GM19463 (cell line): Measurements from ENCODE around the gene NUP42.
"Not testable (repeated sequence)": the region's sequence is repeated elsewhere in the genome, so short reads cannot be mapped to it uniquely, and the experiment has no call there.

Experiments
- ATAC-seq: cut with Tn5 transposase; IDR thresholded peaks from one replicate; pipeline ENCODE4 v1.9.1; 2021; ENCODE audit warnings: mild to moderate bottlenecking, moderate library complexity; ENCODE audit not compliant: unreplicated experiment

The NUP42 gene, protein sequence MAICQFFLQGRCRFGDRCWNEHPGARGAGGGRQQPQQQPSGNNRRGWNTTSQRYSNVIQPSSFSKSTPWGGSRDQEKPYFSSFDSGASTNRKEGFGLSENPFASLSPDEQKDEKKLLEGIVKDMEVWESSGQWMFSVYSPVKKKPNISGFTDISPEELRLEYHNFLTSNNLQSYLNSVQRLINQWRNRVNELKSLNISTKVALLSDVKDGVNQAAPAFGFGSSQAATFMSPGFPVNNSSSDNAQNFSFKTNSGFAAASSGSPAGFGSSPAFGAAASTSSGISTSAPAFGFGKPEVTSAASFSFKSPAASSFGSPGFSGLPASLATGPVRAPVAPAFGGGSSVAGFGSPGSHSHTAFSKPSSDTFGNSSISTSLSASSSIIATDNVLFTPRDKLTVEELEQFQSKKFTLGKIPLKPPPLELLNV

DNA sequence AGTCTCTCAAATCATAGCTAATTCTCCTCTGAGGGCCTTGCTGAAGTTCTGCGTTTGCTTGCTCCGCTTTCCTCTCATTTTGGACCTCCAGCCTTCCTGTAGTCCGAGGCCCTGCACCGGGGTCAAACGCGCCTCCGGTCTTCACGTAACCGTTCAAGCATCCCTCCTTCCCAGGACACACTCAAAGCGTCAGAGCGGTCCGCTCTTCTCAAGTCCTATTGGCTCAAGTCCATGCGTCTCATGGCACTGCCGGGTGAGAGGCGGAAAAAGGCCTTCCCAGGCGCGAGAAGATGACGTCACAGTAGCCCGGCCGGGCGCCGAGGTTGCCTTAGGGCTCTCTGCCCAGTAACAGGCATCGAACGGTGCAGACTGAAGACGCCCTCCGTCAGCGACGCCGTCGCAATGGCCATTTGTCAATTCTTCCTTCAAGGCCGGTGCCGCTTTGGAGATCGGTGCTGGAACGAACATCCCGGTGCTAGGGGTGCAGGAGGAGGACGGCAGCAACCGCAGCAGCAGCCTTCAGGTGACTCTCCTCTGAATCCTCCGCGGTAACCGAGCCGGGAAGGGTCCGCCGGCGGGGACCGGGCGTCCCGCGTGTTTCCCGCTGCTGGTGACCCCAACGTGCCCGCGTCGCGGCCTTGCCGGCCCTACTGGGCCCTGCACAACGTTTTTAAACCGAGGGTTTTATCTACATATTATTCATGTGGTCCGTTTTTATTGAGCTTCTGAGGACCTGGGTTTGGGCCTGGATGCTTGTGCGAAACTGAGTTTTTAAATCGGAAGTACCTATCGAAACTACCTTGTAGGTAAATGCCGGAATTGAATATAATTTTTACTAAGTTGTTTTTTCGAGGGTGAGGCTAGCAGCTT is at the start of gene NUP42:
Gene NUP42, plus strand, starts transcription at position 365 of the 870 bp plus-strand sequence. Its CDS starts 38 bp downstream, at position 403.
- peak; percentile 93 for ATAC-seq

DNA sequence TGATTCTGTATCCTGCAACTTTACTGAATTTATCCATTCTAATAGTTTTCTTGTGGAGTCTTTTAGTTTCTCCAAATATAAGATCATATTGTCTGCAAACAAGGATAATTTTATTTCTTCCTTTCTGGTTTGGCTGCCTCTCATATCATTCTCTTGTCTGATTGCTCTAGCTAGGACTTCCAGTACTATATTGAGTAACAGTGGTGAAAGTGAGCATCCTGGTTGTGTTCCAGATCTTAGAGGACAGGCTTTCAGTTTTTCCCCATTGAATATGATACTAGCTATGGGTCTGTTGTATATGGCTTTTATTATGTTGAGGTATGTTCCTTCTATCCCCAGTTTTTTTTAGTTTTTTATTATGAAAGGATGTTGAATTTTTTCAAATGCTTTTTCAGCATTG is 48.1 kb upstream of the NUP42 start:
- ATAC-seq: no peak

DNA sequence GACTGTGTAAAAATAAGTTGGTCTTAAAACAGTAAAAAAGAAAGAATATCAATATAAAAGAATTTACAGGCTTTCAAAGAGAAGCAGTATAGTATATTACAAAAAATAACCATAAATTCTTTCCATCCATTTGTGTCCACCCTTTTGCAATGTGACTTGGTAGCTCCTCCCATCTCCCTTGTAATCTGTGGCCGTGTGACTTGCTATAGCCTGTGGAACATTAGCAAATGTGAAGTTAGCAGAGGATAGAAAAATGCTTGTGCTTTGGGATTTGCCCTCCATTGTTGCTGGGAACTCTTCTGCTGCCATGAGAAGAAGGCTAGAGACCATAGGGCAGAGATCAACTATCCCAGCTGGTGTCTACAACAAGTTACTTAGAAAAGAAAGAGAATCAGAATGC is 46.1 kb upstream of the NUP42 start:
- ATAC-seq: no peak

DNA sequence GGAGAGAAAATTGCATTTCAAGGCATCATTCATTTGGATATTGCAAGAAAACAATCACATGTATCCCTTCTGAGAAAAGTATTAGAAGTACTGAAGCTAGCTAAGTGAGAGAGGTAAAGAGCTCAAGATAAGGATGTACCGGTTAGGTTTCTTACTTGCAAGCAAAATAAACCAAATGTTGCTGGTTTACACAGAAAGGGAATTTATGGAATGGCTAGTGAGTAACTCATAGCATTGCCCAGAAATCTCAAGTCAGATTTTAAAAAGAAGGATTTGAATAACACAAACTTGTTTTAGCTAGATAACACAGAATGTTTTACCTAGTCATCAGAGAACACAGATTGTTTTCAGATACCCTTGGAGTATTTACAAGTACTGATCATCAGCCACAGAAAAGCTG is 45.6 kb upstream of the NUP42 start:
- ATAC-seq: no peak

DNA sequence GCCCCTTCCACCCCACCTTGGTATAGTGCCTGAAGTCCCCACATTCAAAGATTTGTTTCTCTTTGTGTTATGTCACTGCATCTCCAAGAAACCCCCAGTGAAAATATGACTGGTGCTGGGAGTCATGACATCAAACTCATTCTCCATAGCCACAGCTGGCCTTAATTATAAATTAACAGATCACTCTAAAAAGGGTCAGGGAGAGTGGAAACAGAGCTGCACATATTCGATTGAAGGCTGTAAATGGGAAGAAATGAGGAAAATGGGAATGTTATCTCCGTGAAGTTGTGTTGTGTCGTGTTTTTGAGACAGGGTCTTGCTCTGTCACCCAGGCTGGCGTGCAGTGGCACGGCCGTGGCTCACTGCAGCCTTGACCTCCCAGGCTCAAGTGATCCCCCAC is 24.2 kb upstream of the NUP42 start:
- no peak for ATAC-seq

DNA sequence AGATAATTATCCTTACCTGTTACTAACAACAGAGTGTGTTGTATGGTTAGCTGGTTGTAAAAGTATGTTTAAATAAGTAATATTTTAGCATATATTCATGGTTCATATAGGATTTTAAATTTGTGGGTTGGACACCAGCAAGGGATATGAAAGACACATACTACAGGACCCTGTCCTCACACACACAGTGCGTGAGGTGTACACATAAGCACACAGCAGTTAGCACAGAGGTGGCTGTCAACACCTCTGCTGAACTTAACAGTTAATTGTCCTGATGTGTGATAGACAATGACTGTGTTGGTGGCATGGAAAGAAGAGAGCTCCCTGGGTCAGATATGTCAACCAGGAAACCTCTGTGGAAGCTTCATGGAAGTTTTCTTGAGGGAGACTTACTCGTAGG is 23.3 kb upstream of the NUP42 start:
- no peak for ATAC-seq

DNA sequence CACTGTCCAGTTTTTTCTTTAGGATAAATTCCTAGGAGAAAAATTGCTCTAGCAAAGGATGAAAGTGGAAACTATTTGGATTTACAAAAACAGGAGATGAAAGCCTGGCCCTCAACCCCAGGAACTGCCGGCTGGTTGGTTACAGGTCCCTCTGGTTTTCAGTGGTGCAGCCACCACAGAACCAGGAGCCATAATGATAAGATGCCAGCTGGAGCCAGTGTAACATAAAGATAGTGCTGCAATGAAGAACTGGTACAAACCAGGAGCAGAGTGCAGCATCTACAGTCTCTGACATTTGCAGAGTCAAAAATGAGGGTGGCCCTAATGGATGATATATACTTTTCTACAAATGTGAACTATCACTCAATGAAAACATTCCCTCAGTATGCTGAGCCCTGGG is 20.4 kb upstream of the NUP42 start:
- no peak for ATAC-seq

DNA sequence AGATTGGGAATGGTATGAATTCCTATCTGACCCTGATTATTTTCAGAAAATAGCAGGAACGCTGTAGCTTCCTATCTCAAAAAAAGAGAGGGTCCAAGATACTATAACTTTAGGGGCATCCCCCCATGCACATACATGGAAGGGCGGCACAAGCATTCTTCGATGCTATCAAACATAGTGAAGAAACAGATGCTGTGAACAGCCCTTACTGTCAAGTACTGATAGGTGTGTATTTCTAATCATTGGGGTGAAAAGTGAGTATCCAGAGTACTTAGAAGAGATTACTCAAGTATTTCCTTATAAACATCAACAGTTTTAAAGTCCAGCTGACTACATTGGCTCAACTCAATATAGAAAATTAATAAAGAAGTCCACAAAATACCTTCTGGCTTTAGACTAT is 17.0 kb upstream of the NUP42 start:
- no peak for ATAC-seq

DNA sequence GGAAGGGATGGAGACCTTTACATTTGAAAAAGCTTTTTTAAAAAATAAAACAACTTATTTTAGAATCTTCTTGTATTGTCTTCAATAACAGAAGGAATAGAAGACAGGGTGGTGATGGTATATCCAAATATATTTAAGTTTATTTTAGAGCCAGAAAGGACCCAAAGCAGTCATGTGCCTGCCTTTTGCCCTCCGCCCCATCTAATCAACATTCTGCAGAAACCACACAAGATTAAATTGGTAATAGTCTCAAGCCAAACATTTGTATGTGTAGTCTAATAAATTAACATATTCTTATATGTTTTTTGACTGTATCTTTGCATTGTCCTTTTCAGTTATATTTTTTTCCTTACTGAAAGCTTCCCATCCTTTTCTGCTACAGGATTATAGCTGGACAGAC is 16.5 kb upstream of the NUP42 start:
- no peak for ATAC-seq

DNA sequence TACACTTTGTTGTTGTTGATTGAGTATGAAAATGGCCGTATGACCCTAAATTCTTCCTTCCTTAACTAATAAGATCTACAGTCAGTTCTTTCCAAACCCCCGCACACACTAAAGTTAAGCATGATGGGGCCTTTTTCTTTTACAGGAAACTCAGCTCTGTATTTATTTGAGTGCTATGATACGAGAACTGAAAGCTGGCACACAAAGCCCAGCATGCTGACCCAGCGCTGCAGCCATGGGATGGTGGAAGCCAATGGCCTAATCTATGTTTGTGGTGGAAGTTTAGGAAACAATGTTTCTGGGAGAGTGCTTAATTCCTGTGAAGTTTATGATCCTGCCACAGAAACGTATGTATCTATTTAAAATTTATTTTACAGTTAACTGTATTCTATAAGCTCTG is 14.2 kb upstream of the NUP42 start:
- ATAC-seq: no peak

DNA sequence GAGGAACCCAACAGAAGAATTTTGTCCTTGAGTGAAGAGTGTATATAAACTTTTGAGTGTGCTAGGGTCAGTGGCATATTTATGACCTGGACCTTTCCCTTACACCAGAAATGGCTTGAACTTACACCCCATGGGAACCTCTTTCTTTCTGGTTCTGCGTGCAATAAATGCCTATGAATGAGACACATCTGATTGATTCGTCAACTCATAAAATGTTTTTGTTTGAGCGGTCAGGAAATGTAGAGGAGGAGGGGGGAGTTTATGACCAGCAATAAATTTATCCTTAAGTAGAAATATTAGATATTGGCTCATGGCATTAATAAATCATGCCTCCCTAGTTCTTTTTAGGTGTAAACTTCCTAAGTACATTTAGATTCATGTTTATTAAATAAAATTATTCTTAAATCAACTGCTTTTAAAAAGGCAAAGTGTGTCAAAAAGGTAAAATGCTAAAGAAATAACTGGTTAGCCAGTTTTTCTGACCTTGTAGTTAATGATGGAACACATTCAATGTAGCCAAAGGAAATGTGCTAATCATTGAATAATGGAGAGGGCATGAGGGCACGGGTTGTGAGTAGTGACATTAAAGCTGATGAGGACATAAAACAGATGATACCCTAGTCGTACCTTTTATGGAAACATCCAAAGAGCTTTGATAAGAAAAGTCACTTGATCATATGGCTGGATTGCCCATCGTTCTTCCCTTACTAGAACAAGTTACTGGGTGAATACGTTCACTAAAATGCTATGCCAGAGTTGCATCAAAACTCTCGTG is 13.6 kb upstream of the NUP42 start:
- no peak for ATAC-seq

DNA sequence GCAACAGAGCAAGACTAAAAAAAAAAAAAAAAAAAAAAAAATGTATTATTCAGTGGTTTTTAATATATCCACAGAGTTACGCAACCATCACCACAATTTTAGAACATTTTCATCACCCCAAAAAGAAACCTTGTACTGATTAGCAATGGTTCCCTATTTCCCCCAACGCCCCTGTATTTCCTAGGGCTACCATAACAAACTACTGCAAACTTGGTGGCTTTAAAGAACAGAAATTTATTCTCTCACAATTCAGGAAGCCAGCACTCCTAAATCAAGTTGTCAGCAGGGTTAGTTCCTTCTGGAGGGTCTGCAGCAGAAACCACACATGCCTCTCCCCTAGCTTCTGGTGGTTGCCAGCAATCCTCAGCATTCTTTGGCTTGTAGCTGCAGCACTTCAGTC is 5.9 kb upstream of the NUP42 start:
- no peak for ATAC-seq

DNA sequence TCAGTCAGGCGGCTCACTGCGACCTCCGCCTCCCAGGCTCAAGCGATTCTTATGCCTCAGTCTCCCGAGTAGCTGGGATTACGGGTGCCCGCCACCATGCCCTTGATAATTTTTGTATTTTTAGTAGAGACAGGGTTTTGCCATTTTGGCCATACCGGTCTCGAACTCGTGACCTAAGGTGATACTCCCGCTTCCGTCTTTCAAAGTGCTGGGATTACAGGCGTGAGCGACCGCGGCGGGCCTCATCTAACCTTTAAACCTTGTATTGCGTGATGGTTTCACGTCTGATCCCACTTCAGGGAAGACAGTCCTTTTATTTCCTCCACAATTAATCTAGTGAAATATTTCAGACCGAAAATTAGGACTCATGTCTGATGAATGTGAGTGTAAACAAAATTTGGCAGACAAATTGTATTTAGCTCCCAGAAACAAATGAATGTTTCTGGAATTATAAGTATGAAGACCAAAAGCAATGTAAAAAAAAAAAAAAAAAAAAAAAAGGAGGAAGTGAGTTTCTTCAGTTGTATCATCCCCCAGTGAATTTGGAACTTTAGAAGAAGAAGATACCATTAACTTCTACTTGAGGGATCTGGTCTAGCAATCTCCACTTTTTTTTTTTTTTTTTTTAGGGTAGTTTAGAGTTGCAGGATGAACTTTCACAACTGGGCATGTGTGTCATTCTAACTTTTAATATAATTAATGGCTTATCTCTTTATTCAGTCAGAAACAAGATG is 1.6 kb downstream of the NUP42 start:
- no peak for ATAC-seq

DNA sequence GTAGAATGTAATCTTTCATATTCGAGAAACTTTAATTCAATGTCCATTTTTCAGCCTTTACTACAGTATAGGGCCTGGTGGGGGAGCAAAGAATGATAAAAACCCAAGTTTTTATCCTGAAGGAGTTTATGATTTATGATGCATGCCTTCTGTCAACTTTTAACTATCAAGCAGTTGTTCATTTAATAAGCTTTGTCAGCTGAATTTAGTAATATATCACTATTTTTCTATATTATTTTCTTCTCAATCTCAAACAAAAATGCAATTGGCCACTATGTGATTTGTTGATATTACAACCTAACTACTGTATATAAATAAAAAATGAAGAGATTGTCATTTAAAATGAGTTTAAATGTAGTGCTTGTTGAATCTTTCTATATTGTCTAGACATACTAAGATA is 2.4 kb downstream of the NUP42 start:
- ATAC-seq: no peak

DNA sequence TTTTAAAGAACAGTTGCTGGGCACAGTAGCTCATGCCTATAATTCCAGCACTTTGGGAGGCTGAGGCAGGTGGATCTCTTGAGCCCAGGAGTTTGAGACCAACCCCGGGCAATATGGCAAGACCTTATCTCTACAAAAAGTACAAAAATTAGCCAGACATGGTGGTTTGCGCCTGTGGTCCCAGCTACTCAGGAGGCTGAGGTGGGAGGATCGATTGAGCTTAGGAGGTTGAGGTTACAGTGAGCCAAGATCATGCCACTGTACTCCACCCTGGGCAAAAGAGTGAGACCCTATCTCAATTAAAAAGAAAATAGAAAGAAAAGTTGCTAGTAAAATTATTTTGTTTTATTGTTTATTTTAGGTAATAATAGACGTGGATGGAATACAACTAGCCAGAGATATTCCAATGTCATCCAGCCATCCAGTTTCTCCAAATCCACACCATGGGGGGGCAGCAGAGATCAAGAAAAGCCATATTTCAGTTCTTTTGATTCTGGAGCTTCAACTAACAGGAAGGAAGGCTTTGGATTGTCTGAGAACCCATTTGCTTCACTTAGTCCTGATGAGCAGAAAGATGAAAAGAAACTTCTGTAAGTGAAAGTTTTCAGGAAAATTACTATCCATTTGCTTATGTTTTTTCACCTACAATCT is 3.0 kb downstream of the NUP42 start:
- ATAC-seq: no peak

DNA sequence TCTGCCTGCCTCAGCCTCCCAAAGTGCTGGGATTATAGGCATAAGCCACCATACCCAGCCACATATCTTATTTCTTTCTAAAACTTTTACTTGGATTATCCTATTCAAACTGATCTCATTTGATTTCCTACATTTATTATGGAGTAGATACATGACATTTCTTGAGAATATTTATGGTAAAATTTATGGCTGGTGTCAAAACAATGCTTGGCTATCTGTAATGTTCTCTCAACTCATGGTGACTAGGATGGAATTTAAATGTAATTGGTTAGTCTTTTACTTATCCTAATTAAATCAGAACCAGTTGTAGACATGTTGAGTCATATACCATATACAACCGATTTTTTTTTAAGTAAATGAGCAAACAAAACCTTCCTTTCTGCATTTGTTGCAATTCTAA is 4.1 kb downstream of the NUP42 start:
- no peak for ATAC-seq

DNA sequence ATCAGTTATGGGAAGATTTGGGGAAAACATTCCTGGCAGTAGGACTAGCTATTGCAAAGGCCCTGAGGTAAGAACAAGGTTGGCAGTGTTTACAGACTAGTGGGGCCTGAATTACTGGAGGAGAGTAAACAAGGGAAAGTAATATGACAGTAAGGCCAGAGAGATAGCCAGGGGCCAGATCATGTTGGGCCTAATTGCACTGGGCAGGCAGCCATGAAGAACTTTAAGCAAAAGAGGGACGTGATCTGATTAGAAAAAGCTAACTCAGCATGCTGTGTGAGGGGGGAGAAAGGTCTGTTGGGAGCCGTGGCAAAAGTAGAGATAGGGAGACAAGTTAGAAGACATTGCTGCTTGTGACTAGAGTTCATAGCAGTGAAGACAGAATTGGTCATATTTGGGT is 9.2 kb downstream of the NUP42 start:
- ATAC-seq: no peak

DNA sequence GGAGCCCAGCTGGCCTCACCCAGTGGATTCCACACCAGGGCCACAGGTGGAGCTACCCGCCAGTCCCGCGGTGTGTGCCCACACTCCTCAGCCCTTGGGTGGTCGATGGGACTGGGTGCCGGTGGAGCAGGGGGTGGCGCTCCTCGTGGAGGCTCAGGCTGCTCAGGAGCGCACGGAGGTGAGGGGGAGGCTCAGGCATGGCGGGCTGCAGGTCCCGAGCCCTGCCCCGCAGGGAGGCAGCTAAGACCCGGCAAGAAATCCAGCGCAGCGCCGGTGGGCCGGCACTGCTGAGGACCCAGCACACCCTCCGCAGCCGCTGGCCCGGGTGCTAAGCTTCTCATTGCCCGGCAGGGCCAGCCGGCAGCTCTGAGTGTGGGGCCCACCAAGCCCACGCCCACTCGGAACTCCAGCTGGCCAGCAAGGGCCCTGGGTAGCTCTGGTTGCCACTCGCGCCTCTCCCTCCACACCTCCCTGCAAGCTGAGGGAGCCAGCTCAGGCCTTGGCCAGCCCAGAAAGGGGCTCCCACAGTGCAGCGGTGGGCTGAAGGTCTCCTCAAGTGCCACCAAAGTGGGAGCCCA is 11.9 kb downstream of the NUP42 start:
- not testable (repeated sequence) for ATAC-seq

DNA sequence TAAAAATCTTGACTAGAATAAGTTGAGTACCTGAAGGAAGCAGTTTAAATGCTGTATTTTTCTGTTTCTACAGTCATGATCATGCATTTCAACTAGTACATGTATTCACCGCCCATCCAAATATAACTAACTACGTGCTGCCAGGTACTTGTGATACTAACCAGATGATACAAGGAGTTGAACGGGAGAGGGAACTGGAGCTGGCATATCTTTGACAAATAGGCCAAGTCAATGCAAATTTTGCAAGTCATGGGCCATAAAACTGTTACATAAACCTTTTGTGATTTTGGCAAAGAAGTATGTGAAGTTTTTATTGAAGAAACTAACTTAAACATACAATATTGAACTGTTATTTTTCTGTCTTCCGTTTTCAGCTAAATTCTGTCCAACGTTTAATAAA is 14.5 kb downstream of the NUP42 start:
- no peak for ATAC-seq

DNA sequence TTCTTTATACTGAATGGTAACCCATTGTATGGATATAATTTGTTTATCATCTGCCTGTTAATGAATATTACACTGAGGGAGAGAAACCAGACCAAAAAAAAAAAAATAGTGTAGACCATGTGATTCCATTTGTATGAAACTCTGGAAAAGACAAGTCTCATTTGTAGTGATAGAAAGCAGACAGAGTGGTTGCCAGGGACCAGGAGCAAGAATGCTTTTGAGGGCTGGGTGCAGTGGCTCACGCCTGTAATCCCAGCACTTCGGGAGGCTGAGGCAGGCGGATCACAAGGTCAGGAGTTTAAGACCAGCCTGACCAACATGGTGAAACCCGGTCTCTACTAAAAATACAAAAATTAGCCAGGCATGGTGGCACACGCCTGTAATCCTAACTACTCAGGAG is 15.9 kb downstream of the NUP42 start:
- ATAC-seq: not testable (repeated sequence)
